GM12873 (cell line): Measurements from ENCODE around the gene CDH4.
A peak's percentile ranks its signal among the peaks of the same experiment; 100 is the strongest.

Source experiments
- CTCF ChIP-seq: IDR thresholded peaks from 2 replicates; pipeline ENCODE4 v1.5.1; 2012; ENCODE audit warnings: low read depth, mild to moderate bottlenecking, moderate library complexity, low read length, control low read depth; ENCODE audit not compliant: insufficient read depth; ENCODE audit errors: missing control alignments

Gene CDH4

GRCh38 chr20:61979090-61979489 lies 727.0 kb downstream of the CDH4 start:
- TF ChIP-seq CTCF, result no peak

GRCh38 chr20:61979701-61980635 lies 727.9 kb downstream of the CDH4 start:
- TF ChIP-seq CTCF, result no peak

GRCh38 chr20:61980647-61981583 lies 728.9 kb downstream of the CDH4 start:
- peak; percentile 80 for TF ChIP-seq CTCF

- no peak for TF ChIP-seq CTCF
These were observed 730.3 kb downstream of the CDH4 start for GRCh38 chr20:61982191-61982950.

GRCh38 chr20:61982951-61983315 lies 730.9 kb downstream of the CDH4 start:
- no peak for TF ChIP-seq CTCF

- no peak for TF ChIP-seq CTCF
These were observed 731.9 kb downstream of the CDH4 start for GRCh38 chr20:61983965-61984364.
